ENCODE results near the gene MCC.

Gene MCC

DNA sequence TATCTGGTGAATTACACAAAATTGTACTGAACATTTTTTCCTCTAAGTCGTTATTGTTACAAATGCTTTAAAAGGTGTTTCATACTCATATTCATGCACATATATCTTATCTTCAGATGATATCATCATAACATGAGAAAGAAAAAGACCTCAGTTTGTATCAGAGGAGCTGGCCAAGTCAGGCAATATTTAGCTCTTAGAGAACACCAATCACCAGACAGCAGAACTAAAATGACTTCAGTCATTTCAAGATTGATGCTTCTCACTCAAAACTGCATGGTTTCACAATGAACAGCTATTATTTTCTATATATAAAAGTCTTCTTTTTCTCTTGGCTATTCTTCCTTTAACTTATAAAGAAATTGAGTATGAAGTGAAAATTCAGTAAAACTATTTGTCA, 98.0 kb downstream of the MCC start:
- Histone ChIP-seq H3K56ac (ENCODE audit: low read length) (no peak overlapping the region), H3K36me3 (ENCODE audit: control insufficient read depth, insufficient read depth, low read length) (no peaks in the 10 kb centered on the region), H3K18ac (ENCODE audit: low read length) (no peak overlapping the region), H3K79me1 (ENCODE audit: low read length) (no peaks in the 10 kb centered on the region), H3K4ac (ENCODE audit: low read depth, low read length) (no peak overlapping the region), H3K4me3 (ENCODE audit: low read length) (no peak overlapping the region), H3K4me1 (ENCODE audit: control insufficient read depth, low read depth, low read length) (no peaks in the 10 kb centered on the region), H3K4me2 (ENCODE audit: low read length) (no peak overlapping the region), H3K79me2 (ENCODE audit: control insufficient read depth, insufficient read depth, low read length) (no peaks in the 10 kb centered on the region), H2BK5ac (ENCODE audit: low read length) (no peak overlapping the region), H4K5ac (ENCODE audit: low read length) (no peak overlapping the region), H3K23ac (ENCODE audit: low read length) (no peak overlapping the region), H2BK120ac (ENCODE audit: low read depth, low read length) (no peak overlapping the region), H3K27me3 (ENCODE audit: insufficient read depth, low read length, poor library complexity) (no peaks in the 10 kb centered on the region), H3K27ac (ENCODE audit: low read depth, low read length) (no peak overlapping the region), H4K8ac (ENCODE audit: low read depth, low read length) (no peak overlapping the region), H3K9ac (ENCODE audit: low read length) (no peak overlapping the region), H2AK5ac (ENCODE audit: low read length) (no peak overlapping the region), H2BK15ac (replicated peaks; ENCODE audit: low read depth) (no peak overlapping the region)
- DNase-seq: no peak
- no CpG with 5 or more reads among the region's 1 CpG for WGBS (ENCODE audit: extremely low coverage, insufficient coverage, low lambda C conversion rate)

DNA sequence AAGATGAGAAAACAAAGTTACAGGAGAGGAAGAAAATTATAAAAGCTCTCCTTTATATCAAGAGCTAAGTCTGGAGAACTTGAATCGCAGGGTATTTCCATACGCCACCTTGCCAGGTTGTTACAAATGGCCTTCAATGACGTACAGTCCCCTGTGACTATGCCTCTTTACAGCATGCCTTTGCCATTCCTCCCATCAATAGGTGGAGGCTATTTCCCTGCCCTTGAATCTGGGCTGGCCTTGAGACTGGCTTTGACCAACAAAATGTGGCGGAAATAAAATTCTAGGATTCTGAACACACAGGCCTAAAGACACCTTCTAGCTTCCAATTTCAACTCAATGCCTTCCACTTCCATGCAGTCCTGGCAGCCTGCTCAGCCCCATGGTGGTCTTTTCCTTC, 99.1 kb downstream of the MCC start:
- H3K56ac ChIP-seq (ENCODE audit: low read length): no peak overlapping the region
- no peak overlapping the region for H4K5ac ChIP-seq (ENCODE audit: low read length)
- no peaks in the 10 kb centered on the region for H3K36me3 ChIP-seq (ENCODE audit: control insufficient read depth, insufficient read depth, low read length)
- no peaks in the 10 kb centered on the region for H3K27me3 ChIP-seq (ENCODE audit: insufficient read depth, low read length, poor library complexity)
- H3K18ac ChIP-seq (ENCODE audit: low read length): no peak overlapping the region
- H2AK5ac ChIP-seq (ENCODE audit: low read length): no peak overlapping the region
- H3K4me3 ChIP-seq (ENCODE audit: low read length): no peak overlapping the region
- H3K4me2 ChIP-seq (ENCODE audit: low read length): no peak overlapping the region
- no peak overlapping the region for H2BK120ac ChIP-seq (ENCODE audit: low read depth, low read length)
- H3K23ac ChIP-seq (ENCODE audit: low read length): no peak overlapping the region
- no peak overlapping the region for H3K4ac ChIP-seq (ENCODE audit: low read depth, low read length)
- H3K4me1 ChIP-seq (ENCODE audit: control insufficient read depth, low read depth, low read length): no peaks in the 10 kb centered on the region
- no peak overlapping the region for H2BK15ac ChIP-seq (replicated peaks; ENCODE audit: low read depth)
- no peak overlapping the region for H3K9ac ChIP-seq (ENCODE audit: low read length)
- no peak overlapping the region for H3K27ac ChIP-seq (ENCODE audit: low read depth, low read length)
- no peaks in the 10 kb centered on the region for H3K79me1 ChIP-seq (ENCODE audit: low read length)
- DNase-seq: no peak
- no CpG with 5 or more reads among the region's 4 CpGs for WGBS (ENCODE audit: extremely low coverage, insufficient coverage, low lambda C conversion rate)
- H2BK5ac ChIP-seq (ENCODE audit: low read length): no peak overlapping the region
- H4K8ac ChIP-seq (ENCODE audit: low read depth, low read length): no peak overlapping the region
- H3K79me2 ChIP-seq (ENCODE audit: control insufficient read depth, insufficient read depth, low read length): no peaks in the 10 kb centered on the region

DNA sequence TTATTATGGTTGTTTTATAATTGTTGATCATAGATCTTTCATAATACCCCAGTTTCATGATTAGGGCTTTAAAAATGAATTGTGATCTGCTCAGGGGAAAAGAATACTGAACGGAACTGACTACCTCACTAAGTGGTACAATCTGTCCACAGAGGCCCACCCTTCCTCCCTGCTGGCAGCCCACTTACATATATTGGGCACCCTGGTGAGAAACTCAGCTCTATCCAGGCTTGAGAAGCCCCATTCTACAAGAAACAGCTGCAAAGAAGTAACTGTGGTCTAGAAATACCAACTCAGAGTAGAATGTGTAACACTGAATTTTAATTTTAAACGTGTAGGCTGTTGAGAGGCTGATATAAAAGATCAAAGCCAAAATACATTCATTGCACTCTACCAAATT, 100.4 kb downstream of the MCC start:
- H3K4me2 ChIP-seq (ENCODE audit: low read length): no peak overlapping the region
- no peak overlapping the region for H3K23ac ChIP-seq (ENCODE audit: low read length)
- H3K36me3 ChIP-seq (ENCODE audit: control insufficient read depth, insufficient read depth, low read length): no peaks in the 10 kb centered on the region
- no peak overlapping the region for H3K9ac ChIP-seq (ENCODE audit: low read length)
- H3K56ac ChIP-seq (ENCODE audit: low read length): no peak overlapping the region
- H3K27me3 ChIP-seq (ENCODE audit: insufficient read depth, low read length, poor library complexity): no peaks in the 10 kb centered on the region
- no peak overlapping the region for H2AK5ac ChIP-seq (ENCODE audit: low read length)
- no peak overlapping the region for H2BK15ac ChIP-seq (replicated peaks; ENCODE audit: low read depth)
- no peak overlapping the region for H3K18ac ChIP-seq (ENCODE audit: low read length)
- H3K79me2 ChIP-seq (ENCODE audit: control insufficient read depth, insufficient read depth, low read length): no peaks in the 10 kb centered on the region
- H2BK5ac ChIP-seq (ENCODE audit: low read length): no peak overlapping the region
- no peak overlapping the region for H2BK120ac ChIP-seq (ENCODE audit: low read depth, low read length)
- H3K4me3 ChIP-seq (ENCODE audit: low read length): no peak overlapping the region
- no CpG with 5 or more reads among the region's 2 CpGs for WGBS (ENCODE audit: extremely low coverage, insufficient coverage, low lambda C conversion rate)
- H3K79me1 ChIP-seq (ENCODE audit: low read length): no peaks in the 10 kb centered on the region
- H4K8ac ChIP-seq (ENCODE audit: low read depth, low read length): no peak overlapping the region
- H4K5ac ChIP-seq (ENCODE audit: low read length): no peak overlapping the region
- H3K4ac ChIP-seq (ENCODE audit: low read depth, low read length): no peak overlapping the region
- DNase-seq: no peak
- no peaks in the 10 kb centered on the region for H3K4me1 ChIP-seq (ENCODE audit: control insufficient read depth, low read depth, low read length)
- H3K27ac ChIP-seq (ENCODE audit: low read depth, low read length): no peak overlapping the region

- H3K23ac ChIP-seq (ENCODE audit: low read length): no peak overlapping the region
- no peaks in the 10 kb centered on the region for H3K36me3 ChIP-seq (ENCODE audit: control insufficient read depth, insufficient read depth, low read length)
- H3K4me3 ChIP-seq (ENCODE audit: low read length): no peak overlapping the region
- no peaks in the 10 kb centered on the region for H3K4me1 ChIP-seq (ENCODE audit: control insufficient read depth, low read depth, low read length)
- WGBS (ENCODE audit: extremely low coverage, insufficient coverage, low lambda C conversion rate): no CpG with 5 or more reads among the region's 4 CpGs
- no peak overlapping the region for H2AK5ac ChIP-seq (ENCODE audit: low read length)
- no peak overlapping the region for H3K56ac ChIP-seq (ENCODE audit: low read length)
- H4K8ac ChIP-seq (ENCODE audit: low read depth, low read length): no peak overlapping the region
- H2BK120ac ChIP-seq (ENCODE audit: low read depth, low read length): no peak overlapping the region
- no peak overlapping the region for H3K18ac ChIP-seq (ENCODE audit: low read length)
- H3K9ac ChIP-seq (ENCODE audit: low read length): no peak overlapping the region
- no peak overlapping the region for H4K5ac ChIP-seq (ENCODE audit: low read length)
- DNase-seq: no peak
- no peak overlapping the region for H3K4me2 ChIP-seq (ENCODE audit: low read length)
- no peak overlapping the region for H3K27ac ChIP-seq (ENCODE audit: low read depth, low read length)
- no peaks in the 10 kb centered on the region for H3K79me2 ChIP-seq (ENCODE audit: control insufficient read depth, insufficient read depth, low read length)
- no peaks in the 10 kb centered on the region for H3K79me1 ChIP-seq (ENCODE audit: low read length)
- no peak overlapping the region for H2BK15ac ChIP-seq (replicated peaks; ENCODE audit: low read depth)
- H3K4ac ChIP-seq (ENCODE audit: low read depth, low read length): no peak overlapping the region
- no peaks in the 10 kb centered on the region for H3K27me3 ChIP-seq (ENCODE audit: insufficient read depth, low read length, poor library complexity)
- no peak overlapping the region for H2BK5ac ChIP-seq (ENCODE audit: low read length)
Measured at GRCh38 chr5:113384782-113385285, 103.4 kb downstream of the MCC start.

DNA sequence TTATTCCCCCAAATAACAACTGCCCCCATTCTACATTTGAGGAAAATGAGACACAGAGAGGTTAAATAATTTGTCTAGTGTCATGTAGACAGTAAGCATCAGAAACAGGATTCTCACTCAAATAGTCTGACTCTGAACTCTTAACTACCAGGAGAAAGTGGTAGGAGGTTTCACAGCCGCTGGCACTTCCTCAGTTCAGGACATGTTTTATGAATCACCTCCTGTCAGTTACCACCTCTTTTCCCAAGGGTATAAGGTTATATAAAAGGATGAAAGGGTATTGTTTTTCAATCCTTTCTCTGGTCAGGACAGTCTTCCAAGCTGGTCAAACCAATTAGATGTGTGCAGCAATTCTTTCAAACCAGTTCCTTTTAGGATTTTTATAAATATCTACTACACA, 105.5 kb downstream of the MCC start:
- Histone ChIP-seq H3K79me1 (ENCODE audit: low read length) (no peaks in the 10 kb centered on the region), H3K27me3 (ENCODE audit: insufficient read depth, low read length, poor library complexity) (no peaks in the 10 kb centered on the region), H3K4ac (ENCODE audit: low read depth, low read length) (no peak overlapping the region), H2BK5ac (ENCODE audit: low read length) (no peak overlapping the region), H3K9ac (ENCODE audit: low read length) (no peak overlapping the region), H3K4me1 (ENCODE audit: control insufficient read depth, low read depth, low read length) (no peaks in the 10 kb centered on the region), H3K27ac (ENCODE audit: low read depth, low read length) (no peak overlapping the region), H3K56ac (ENCODE audit: low read length) (no peak overlapping the region), H3K4me3 (ENCODE audit: low read length) (no peak overlapping the region), H2AK5ac (ENCODE audit: low read length) (no peak overlapping the region), H3K79me2 (ENCODE audit: control insufficient read depth, insufficient read depth, low read length) (no peaks in the 10 kb centered on the region), H2BK15ac (replicated peaks; ENCODE audit: low read depth) (no peak overlapping the region), H3K18ac (ENCODE audit: low read length) (no peak overlapping the region), H4K5ac (ENCODE audit: low read length) (no peak overlapping the region), H4K8ac (ENCODE audit: low read depth, low read length) (no peak overlapping the region), H3K23ac (ENCODE audit: low read length) (no peak overlapping the region), H3K4me2 (ENCODE audit: low read length) (no peak overlapping the region), H3K36me3 (ENCODE audit: control insufficient read depth, insufficient read depth, low read length) (no peaks in the 10 kb centered on the region), H2BK120ac (ENCODE audit: low read depth, low read length) (no peak overlapping the region)
- DNase-seq: no peak
- no CpG with 5 or more reads among the region's 1 CpG for WGBS (ENCODE audit: extremely low coverage, insufficient coverage, low lambda C conversion rate)

- Histone ChIP-seq H3K4me1 (ENCODE audit: control insufficient read depth, low read depth, low read length) (no peaks in the 10 kb centered on the region), H2AK5ac (ENCODE audit: low read length) (no peak overlapping the region), H2BK5ac (ENCODE audit: low read length) (no peak overlapping the region), H3K23ac (ENCODE audit: low read length) (no peak overlapping the region), H3K4me2 (ENCODE audit: low read length) (no peak overlapping the region), H3K27me3 (ENCODE audit: insufficient read depth, low read length, poor library complexity) (no peaks in the 10 kb centered on the region), H3K9ac (ENCODE audit: low read length) (no peak overlapping the region), H2BK15ac (replicated peaks; ENCODE audit: low read depth) (no peak overlapping the region), H3K27ac (ENCODE audit: low read depth, low read length) (no peak overlapping the region), H3K36me3 (ENCODE audit: control insufficient read depth, insufficient read depth, low read length) (no peaks in the 10 kb centered on the region), H3K18ac (ENCODE audit: low read length) (no peak overlapping the region), H3K79me2 (ENCODE audit: control insufficient read depth, insufficient read depth, low read length) (no peaks in the 10 kb centered on the region), H3K4ac (ENCODE audit: low read depth, low read length) (no peak overlapping the region), H2BK120ac (ENCODE audit: low read depth, low read length) (no peak overlapping the region), H3K4me3 (ENCODE audit: low read length) (no peak overlapping the region), H4K5ac (ENCODE audit: low read length) (no peak overlapping the region), H3K79me1 (ENCODE audit: low read length) (no peaks in the 10 kb centered on the region), H3K56ac (ENCODE audit: low read length) (no peak overlapping the region), H4K8ac (ENCODE audit: low read depth, low read length) (no peak overlapping the region)
- DNase-seq: no peak
Measured at GRCh38 chr5:113381791-113382190, 106.5 kb downstream of the MCC start.

Data from mesendoderm (in vitro differentiated cells).